SK-N-SH (cell line): ENCODE data around the gene ALAS1. TPM values are rescaled to one million over a fixed set of nuclear protein-coding genes. Genes with fewer than 3 reads are reported as not detected.

Source experiments
- CTCF ChIA-PET: fragments of 300-600, 350-600 bp; formaldehyde crosslinking; extraction: SDS; loops from one replicate; lab custom pipeline; 2021; lab: Yijun Ruan, JAX
- POLR2A ChIA-PET: fragments of 350-600 bp; sonication (Branson Sonifier 250); formaldehyde crosslinking; extraction: SDS; loops from one replicate; lab custom pipeline; 2020; ENCODE audit warnings: antibody characterized with exemption, inconsistent platforms; lab: Yijun Ruan, JAX
- DNase-seq: peaks from one replicate; pipeline ENCODE4 v3.0.0; 2012
- H2AFZ ChIP-seq: fragments of 200-600 bp; sonication (generic); 2 replicates; pipeline ENCODE4 v1.8.1; 2016; ENCODE audit warnings: antibody characterized with exemption, mild to moderate bottlenecking, low read depth
- H3F3A ChIP-seq: fragments of 200-600 bp; sonication (generic); replicated peaks from 2 replicates; pipeline ENCODE3; 2016; ENCODE audit warnings: antibody characterized with exemption, mild to moderate bottlenecking; ENCODE audit not compliant: insufficient read depth
- H3K27ac ChIP-seq, 2 experiments: fragments of 200-500 bp in 1 of 2; fragments of 200-600 bp in 1 of 2; sonication (Bioruptor generic) in 1 of 2; sonication (generic), shearing (Covaris generic) in 1 of 2; 2 replicates each; pipeline versions ENCODE4 v1.5.1 to v1.6.1; 2014 to 2016; ENCODE audit warnings: low read depth in 2 of 2, inconsistent platforms in 1 of 2, low read length in 1 of 2, mild to moderate bottlenecking in 1 of 2, mixed read lengths in 1 of 2
- H3K27me3 ChIP-seq: fragments of 200-600 bp; sonication (generic), shearing (Covaris generic); 2 replicates; pipeline ENCODE4 v1.6.1; 2016; ENCODE audit warnings: mixed run types; ENCODE audit not compliant: insufficient read depth
- H3K36me3 ChIP-seq, 2 experiments: fragments of 200-500 bp in 1 of 2; fragments of 200-600 bp in 1 of 2; sonication (Bioruptor generic) in 1 of 2; sonication (generic) in 1 of 2; replicated peaks in 1 of 2; 2 replicates each; pipeline versions ENCODE3 to v1.5.1; 2014 to 2016; ENCODE audit warnings: low read length in 1 of 2, mild to moderate bottlenecking in 1 of 2; ENCODE audit not compliant: insufficient read depth in 2 of 2, control insufficient read depth in 1 of 2
- H3K4me1 ChIP-seq, 2 experiments: fragments of 200-500 bp in 1 of 2; fragments of 200-600 bp in 1 of 2; sonication (Bioruptor generic) in 1 of 2; sonication (generic), shearing (Covaris generic) in 1 of 2; 2 replicates each; pipeline versions ENCODE4 v1.5.1 to v1.6.1; 2014 to 2016; ENCODE audit warnings: low read depth in 1 of 2, low read length in 1 of 2, mixed run types in 1 of 2; ENCODE audit not compliant: insufficient read depth in 2 of 2, control insufficient read depth in 1 of 2
- H3K4me2 ChIP-seq: fragments of 200-600 bp; sonication (generic), shearing (Covaris generic); 2 replicates; pipeline ENCODE4 v1.6.1; 2017; ENCODE audit warnings: mixed run types
- H3K4me3 ChIP-seq, 2 experiments: fragments of 200-500 bp in 1 of 2; fragments of 200-600 bp in 1 of 2; sonication (Bioruptor generic) in 1 of 2; sonication (generic), shearing (Covaris generic) in 1 of 2; 2 replicates each; pipeline versions ENCODE4 v1.5.1 to v1.8.1; 2014 to 2016; ENCODE audit warnings: low read depth in 2 of 2, inconsistent platforms in 1 of 2, low read length in 1 of 2, mild to moderate bottlenecking in 1 of 2, mixed read lengths in 1 of 2, moderate library complexity in 1 of 2
- H3K79me2 ChIP-seq: fragments of 200-600 bp; sonication (generic); 2 replicates; pipeline ENCODE4 v1.8.1; 2017; ENCODE audit warnings: mild to moderate bottlenecking; ENCODE audit not compliant: insufficient read depth
- H3K9ac ChIP-seq: fragments of 200-600 bp; sonication (generic); 2 replicates; pipeline ENCODE4 v1.6.1; 2017; ENCODE audit warnings: mixed run types
- H3K9me2 ChIP-seq: fragments of 200-600 bp; sonication (generic); 2 replicates; pipeline ENCODE4 v1.6.1; 2017; ENCODE audit warnings: mixed run types
- H3K9me3 ChIP-seq: fragments of 200-600 bp; sonication (generic); 2 replicates; pipeline ENCODE4 v1.6.1; 2017; ENCODE audit warnings: mixed run types, mild to moderate bottlenecking, moderate library complexity
- H4K20me1 ChIP-seq: fragments of 200-600 bp; sonication (generic); 2 replicates; pipeline ENCODE4 v1.6.1; 2017; ENCODE audit warnings: mild to moderate bottlenecking, mixed run types; ENCODE audit not compliant: insufficient read depth
- ELF1 ChIP-seq: IDR thresholded peaks from 2 replicates; pipeline ENCODE4 v1.4.0; 2012
- EP300 ChIP-seq, 2 experiments: IDR thresholded peaks; 2 replicates each; pipeline versions ENCODE4 v1.4.0 to v1.6.1; 2012; ENCODE audit warnings: borderline replicate concordance in 1 of 2, low read depth in 1 of 2, low read length in 1 of 2
- EZH2phosphoT487 ChIP-seq: fragments of 200-600 bp; sonication (generic); IDR thresholded peaks from 2 replicates; pipeline ENCODE4 v1.6.1; 2017; ENCODE audit warnings: low read depth, mixed run types, mild to moderate bottlenecking, antibody characterized with exemption, moderate library complexity, borderline replicate concordance
- FOSL2 ChIP-seq: IDR thresholded peaks from 2 replicates; pipeline ENCODE4 v1.4.0; 2012; ENCODE audit warnings: low read depth, mild to moderate bottlenecking, moderate library complexity, borderline replicate concordance
- FOXM1 ChIP-seq: IDR thresholded peaks from 2 replicates; pipeline ENCODE4 v1.4.0; 2012; ENCODE audit warnings: low read depth, mild to moderate bottlenecking
- GABPA ChIP-seq: IDR thresholded peaks from 2 replicates; pipeline ENCODE4 v1.4.0; 2012; ENCODE audit warnings: low read depth, mild to moderate bottlenecking
- JUND ChIP-seq: IDR thresholded peaks from 2 replicates; pipeline ENCODE4 v1.4.0; 2012
- MEF2A ChIP-seq: IDR thresholded peaks from 2 replicates; pipeline ENCODE4 v1.4.0; 2012; ENCODE audit warnings: low read depth, borderline replicate concordance
- NFIC ChIP-seq: IDR thresholded peaks from 2 replicates; pipeline ENCODE4 v1.4.0; 2012; ENCODE audit warnings: borderline replicate concordance
- NRF1 ChIP-seq: IDR thresholded peaks from 2 replicates; pipeline ENCODE4 v1.6.1; 2012; ENCODE audit warnings: low read depth, mild to moderate bottlenecking, low read length
- RXRA ChIP-seq: IDR thresholded peaks from 2 replicates; pipeline ENCODE4 v1.4.0; 2012; ENCODE audit warnings: low read depth, mild to moderate bottlenecking, borderline replicate concordance
- TAF1 ChIP-seq: IDR thresholded peaks from 2 replicates; pipeline ENCODE4 v1.6.1; 2012; ENCODE audit warnings: low read depth, mild to moderate bottlenecking, low read length, moderate library complexity, borderline replicate concordance
- TCF12 ChIP-seq: IDR thresholded peaks from 2 replicates; pipeline ENCODE4 v1.4.0; 2012
- YY1 ChIP-seq: IDR thresholded peaks from 2 replicates; pipeline ENCODE4 v1.4.0; 2012; ENCODE audit warnings: low read depth, mild to moderate bottlenecking
- WGBS: methylation state at CpG from one replicate; pipeline ENCODE4 v1.1.6; 2017; ENCODE audit warnings: low lambda C conversion rate; 5-methylcytosine and 5-hydroxymethylcytosine counted together
- polyA plus RNA-seq, 3 experiments: library from polyadenylated mRNA; depleted of rRNA; stranded (reverse); fragments of >200 nt; gene quantifications; 2 replicates each; pipeline ENCODE4 v1.2.3, GENCODE V29; 2012
- TF ChIP-seq, protein P1 (sequence below): IDR thresholded peaks from 2 replicates; pipeline ENCODE4 v1.4.0; 2012; ENCODE audit warnings: low read depth, borderline replicate concordance
- TF ChIP-seq, protein P2 (sequence below): fragments of 150-350 bp; IDR thresholded peaks from 2 replicates; pipeline ENCODE4 v1.6.1; 2016; ENCODE audit warnings: mild to moderate bottlenecking, low read depth, low read length
- TF ChIP-seq, protein P3 (sequence below): fragments of 150-350 bp; IDR thresholded peaks from 2 replicates; pipeline ENCODE4 v1.6.1; 2017; ENCODE audit warnings: antibody characterized with exemption, low read length, low read depth, borderline replicate concordance
- TF ChIP-seq, protein P4 (sequence below): fragments of 200-600 bp; sonication (generic); IDR thresholded peaks from 2 replicates; pipeline ENCODE4 v1.6.1; 2017; ENCODE audit warnings: antibody characterized with exemption, mild to moderate bottlenecking, moderate library complexity
- TF ChIP-seq, protein P5 (sequence below): IDR thresholded peaks from 2 replicates; pipeline ENCODE4; 2012

Gene ALAS1
- polyA plus RNA-seq, 1 of the 3 experiments (the other 2 are of a cell fraction), result 47.9 TPM

DNA sequence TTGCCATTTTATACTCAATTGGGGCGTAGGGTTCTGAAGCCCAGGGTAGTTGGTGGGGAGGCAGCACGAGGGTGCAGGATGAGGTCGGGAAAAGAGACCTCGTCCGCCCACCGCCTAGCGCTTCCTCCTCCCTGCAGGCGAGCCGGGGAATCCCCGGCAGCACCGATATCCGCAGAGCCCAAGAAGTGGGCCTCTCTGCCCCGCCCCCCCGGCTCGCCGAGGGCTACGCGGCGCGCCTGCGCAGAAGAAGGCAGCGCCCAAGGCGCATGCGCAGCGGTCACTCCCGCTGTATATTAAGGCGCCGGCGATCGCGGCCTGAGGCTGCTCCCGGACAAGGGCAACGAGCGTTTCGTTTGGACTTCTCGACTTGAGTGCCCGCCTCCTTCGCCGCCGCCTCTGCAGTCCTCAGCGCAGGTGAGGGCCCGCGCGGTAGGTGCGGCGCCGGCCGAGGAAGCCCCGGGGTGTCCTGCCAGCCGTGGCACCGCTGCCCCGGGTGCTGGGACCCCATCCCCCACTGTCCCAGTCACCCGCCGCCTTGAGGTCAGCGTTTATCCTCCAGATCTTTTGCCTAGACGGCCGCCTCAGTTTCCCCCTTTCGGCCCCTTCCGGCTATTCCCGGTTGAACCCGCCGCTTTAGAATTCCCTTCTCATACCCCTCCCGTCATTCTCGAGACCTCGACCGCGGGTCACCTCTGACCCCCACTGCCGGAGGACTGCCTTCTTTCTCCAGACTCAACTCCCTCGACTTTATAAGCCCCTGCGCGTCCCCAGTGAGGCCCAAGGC is at the start of gene ALAS1 (continued):
- TF ChIP-seq, protein P1, sequence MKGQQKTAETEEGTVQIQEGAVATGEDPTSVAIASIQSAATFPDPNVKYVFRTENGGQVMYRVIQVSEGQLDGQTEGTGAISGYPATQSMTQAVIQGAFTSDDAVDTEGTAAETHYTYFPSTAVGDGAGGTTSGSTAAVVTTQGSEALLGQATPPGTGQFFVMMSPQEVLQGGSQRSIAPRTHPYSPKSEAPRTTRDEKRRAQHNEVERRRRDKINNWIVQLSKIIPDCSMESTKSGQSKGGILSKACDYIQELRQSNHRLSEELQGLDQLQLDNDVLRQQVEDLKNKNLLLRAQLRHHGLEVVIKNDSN, result no peak
- TF ChIP-seq, protein P2, sequence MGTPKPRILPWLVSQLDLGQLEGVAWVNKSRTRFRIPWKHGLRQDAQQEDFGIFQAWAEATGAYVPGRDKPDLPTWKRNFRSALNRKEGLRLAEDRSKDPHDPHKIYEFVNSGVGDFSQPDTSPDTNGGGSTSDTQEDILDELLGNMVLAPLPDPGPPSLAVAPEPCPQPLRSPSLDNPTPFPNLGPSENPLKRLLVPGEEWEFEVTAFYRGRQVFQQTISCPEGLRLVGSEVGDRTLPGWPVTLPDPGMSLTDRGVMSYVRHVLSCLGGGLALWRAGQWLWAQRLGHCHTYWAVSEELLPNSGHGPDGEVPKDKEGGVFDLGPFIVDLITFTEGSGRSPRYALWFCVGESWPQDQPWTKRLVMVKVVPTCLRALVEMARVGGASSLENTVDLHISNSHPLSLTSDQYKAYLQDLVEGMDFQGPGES, result no peak
- TF ChIP-seq GABPA, result no peak

DNA sequence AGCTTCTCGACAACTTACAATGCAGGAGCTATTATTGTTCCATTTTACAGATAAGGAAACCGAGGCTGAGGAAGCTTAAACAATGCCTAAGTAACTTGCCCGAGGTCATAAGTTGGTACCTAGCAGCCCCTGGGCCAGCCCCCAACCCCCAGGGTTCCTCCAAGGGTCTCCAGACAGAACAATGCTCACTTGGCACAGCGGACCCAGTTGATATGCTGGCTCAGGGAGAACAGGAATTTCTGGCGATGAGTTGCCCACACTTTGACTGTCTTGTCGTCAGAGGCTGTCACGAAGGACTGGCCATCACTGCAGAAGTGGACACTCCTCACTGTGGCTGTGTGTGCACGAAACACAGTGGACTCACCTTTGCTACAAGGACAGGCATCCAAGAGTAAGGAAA is 48.9 kb upstream of the ALAS1 start:
- WGBS, result 94% methylated on average over 6 of the region's 8 CpGs
- H3K4me2 ChIP-seq, result no peak overlapping the region
- no peaks in the 10 kb centered on the region for H3K9me3 ChIP-seq
- H3K9ac ChIP-seq, result no peak overlapping the region
- peaks cover 4 to 28% of the 10 kb centered on the region in 2 experiments for H3K36me3 ChIP-seq
- TF ChIP-seq FOXM1 (no peak), RXRA (no peak)
- no peak overlapping the region for H3K4me3 ChIP-seq
- no peaks in the 10 kb centered on the region for H4K20me1 ChIP-seq
- no peak overlapping the region for H2AFZ ChIP-seq
- H3K9me2 ChIP-seq, result no peaks in the 10 kb centered on the region
- CTCF ChIA-PET, result interaction anchor here (0.7 to 22.6 kb wide), 4 partner anchors 11 to 145 kb away, joined by 3 to 608 read pairs (median 4); no protein-coding TSS in a partner anchor
- no peaks in the 10 kb centered on the region for H3F3A ChIP-seq
- no peaks in the 10 kb centered on the region for H3K27me3 ChIP-seq
- H3K27ac ChIP-seq, result no peak overlapping the region
- peaks cover 37% of the 10 kb centered on the region for H3K79me2 ChIP-seq
- H3K4me1 ChIP-seq, result peaks cover 5 to 13% of the 10 kb centered on the region in 2 experiments; a peak in 3 of 4 replicates
- POLR2A ChIA-PET, result no interaction called here
- DNase-seq, result no peak

DNA sequence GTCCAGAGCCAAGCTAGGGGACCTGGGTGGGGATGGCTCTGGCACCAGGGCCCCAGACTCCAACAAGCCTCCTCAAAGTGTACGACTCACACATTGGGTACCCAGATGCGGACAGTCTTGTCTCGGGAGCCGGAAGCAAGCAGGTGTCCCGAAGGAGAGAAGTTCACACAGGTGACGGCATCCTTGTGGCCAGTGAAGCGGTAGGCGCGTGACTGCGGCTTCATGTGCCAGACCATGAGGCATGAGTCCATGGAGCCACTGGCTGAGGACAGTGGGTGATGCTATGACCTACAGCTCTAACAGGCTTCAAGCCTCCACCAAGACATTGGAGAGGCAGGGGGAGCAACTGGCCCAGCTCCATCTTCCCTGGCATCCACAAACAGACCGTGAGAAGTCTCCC is 48.2 kb upstream of the ALAS1 start:
- ChIA-PET POLR2A (interaction anchor here (0.9 kb wide), 1 partner anchor 157 kb away, joined by 3 read pairs; no protein-coding TSS in a partner anchor), CTCF (interaction anchor here (22.6 kb wide), 1 partner anchor 146 kb away, joined by 608 read pairs; no protein-coding TSS in a partner anchor)
- WGBS, result 98% methylated on average over 6 of the region's 11 CpGs

More for the DNA sequence above, 48.2 kb upstream of the ALAS1 start:
- H3K27me3 ChIP-seq, result no peaks in the 10 kb centered on the region
- H3K36me3 ChIP-seq, result peaks cover 4 to 28% of the 10 kb centered on the region in 2 experiments
- no peak overlapping the region for H3K9ac ChIP-seq
- no peaks in the 10 kb centered on the region for H3K9me2 ChIP-seq
- no peak overlapping the region for H3K27ac ChIP-seq
- H3K4me2 ChIP-seq, result no peak overlapping the region
- TF ChIP-seq FOSL2, result no peak
- TF ChIP-seq, protein P3, sequence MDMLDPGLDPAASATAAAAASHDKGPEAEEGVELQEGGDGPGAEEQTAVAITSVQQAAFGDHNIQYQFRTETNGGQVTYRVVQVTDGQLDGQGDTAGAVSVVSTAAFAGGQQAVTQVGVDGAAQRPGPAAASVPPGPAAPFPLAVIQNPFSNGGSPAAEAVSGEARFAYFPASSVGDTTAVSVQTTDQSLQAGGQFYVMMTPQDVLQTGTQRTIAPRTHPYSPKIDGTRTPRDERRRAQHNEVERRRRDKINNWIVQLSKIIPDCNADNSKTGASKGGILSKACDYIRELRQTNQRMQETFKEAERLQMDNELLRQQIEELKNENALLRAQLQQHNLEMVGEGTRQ, result no peak
- TF ChIP-seq, protein P4, sequence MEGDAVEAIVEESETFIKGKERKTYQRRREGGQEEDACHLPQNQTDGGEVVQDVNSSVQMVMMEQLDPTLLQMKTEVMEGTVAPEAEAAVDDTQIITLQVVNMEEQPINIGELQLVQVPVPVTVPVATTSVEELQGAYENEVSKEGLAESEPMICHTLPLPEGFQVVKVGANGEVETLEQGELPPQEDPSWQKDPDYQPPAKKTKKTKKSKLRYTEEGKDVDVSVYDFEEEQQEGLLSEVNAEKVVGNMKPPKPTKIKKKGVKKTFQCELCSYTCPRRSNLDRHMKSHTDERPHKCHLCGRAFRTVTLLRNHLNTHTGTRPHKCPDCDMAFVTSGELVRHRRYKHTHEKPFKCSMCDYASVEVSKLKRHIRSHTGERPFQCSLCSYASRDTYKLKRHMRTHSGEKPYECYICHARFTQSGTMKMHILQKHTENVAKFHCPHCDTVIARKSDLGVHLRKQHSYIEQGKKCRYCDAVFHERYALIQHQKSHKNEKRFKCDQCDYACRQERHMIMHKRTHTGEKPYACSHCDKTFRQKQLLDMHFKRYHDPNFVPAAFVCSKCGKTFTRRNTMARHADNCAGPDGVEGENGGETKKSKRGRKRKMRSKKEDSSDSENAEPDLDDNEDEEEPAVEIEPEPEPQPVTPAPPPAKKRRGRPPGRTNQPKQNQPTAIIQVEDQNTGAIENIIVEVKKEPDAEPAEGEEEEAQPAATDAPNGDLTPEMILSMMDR, result no peak
- TF ChIP-seq EP300 (IDR thresholded peaks at IDR 0.05; ENCODE audit: borderline replicate concordance in 1 of 2, low read depth in 1 of 2, low read length in 1 of 2), result no peak
- TF ChIP-seq NRF1, result no peak
- TF ChIP-seq ELF1, result no peak
- no peak for TF ChIP-seq FOXM1
- no peak for TF ChIP-seq EZH2phosphoT487
- no peak for TF ChIP-seq NFIC
- no peak for TF ChIP-seq TCF12
- TF ChIP-seq, protein P5, sequence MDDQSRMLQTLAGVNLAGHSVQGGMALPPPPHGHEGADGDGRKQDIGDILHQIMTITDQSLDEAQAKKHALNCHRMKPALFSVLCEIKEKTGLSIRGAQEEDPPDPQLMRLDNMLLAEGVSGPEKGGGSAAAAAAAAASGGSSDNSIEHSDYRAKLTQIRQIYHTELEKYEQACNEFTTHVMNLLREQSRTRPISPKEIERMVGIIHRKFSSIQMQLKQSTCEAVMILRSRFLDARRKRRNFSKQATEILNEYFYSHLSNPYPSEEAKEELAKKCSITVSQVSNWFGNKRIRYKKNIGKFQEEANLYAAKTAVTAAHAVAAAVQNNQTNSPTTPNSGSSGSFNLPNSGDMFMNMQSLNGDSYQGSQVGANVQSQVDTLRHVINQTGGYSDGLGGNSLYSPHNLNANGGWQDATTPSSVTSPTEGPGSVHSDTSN, result no peak
- TF ChIP-seq JUND, result no peak
- no peak for TF ChIP-seq GABPA
- no peak for TF ChIP-seq YY1
- TF ChIP-seq RXRA, result no peak
- TF ChIP-seq MEF2A, result no peak
- TF ChIP-seq TAF1, result no peak
- H3K79me2 ChIP-seq, result peaks cover 38% of the 10 kb centered on the region
- no peaks in the 10 kb centered on the region for H3F3A ChIP-seq
- DNase-seq, result no peak
- H2AFZ ChIP-seq, result no peak overlapping the region
- no peaks in the 10 kb centered on the region for H4K20me1 ChIP-seq
- H3K4me1 ChIP-seq, result peaks cover 5 to 11% of the 10 kb centered on the region in 2 experiments; a peak in 3 of 4 replicates
- H3K4me3 ChIP-seq, result no peak overlapping the region
- H3K9me3 ChIP-seq, result no peaks in the 10 kb centered on the region
